Spleen (tissue), 7 donors: ENCODE results near the gene NCF4.

Experiments
- CTCF ChIP-seq, 11 experiments: fragments of 200-600 bp in 7 of 11; fragments of 450-650 bp in 4 of 11; sonication (generic) in 4 of 11; IDR thresholded peaks in 8 of 11; conservative IDR thresholded peaks in 3 of 11; 1 replicate in 7 of 11; 2 replicates in 4 of 11; pipeline versions ENCODE4 v1.4.0 to v1.8.0; 2016 to 2021; ENCODE audit warnings: antibody characterized with exemption in 11 of 11, inconsistent platforms in 4 of 11, mild to moderate bottlenecking in 1 of 11
- POLR2A ChIP-seq, 3 donors: fragments of 450-650 bp; IDR thresholded peaks; one replicate each; pipeline ENCODE4 v1.5.1; 2017; ENCODE audit warnings: antibody characterized with exemption in 3 of 3, mild to moderate bottlenecking in 1 of 3
- POLR2AphosphoS5 ChIP-seq, 3 donors: sonication (generic); formaldehyde crosslinking; IDR thresholded peaks; one replicate each; pipeline ENCODE4 v1.5.1; 2017; ENCODE audit warnings: antibody characterized with exemption in 3 of 3
- donor health status: DM: no; HTN: no; CAD: no; lungs with moderate emphysema.
- donor health status: DM: no; HTN: no; CAD: no.
- donor health status: DM: no; HTN: no; CAD: no.

GRCh38 chr22:36884349-36885158 lies 23.7 kb downstream of the NCF4 start:
- no peak for TF ChIP-seq CTCF (IDR thresholded peaks at IDR 0.05 in 8 of 11, conservative IDR thresholded peaks at IDR 0.05 in 3 of 11)
- no peak for TF ChIP-seq POLR2AphosphoS5 (IDR thresholded peaks at IDR 0.05)
- TF ChIP-seq POLR2A (IDR thresholded peaks at IDR 0.05), result no peak
